Hepatocyte (in vitro differentiated cells): ENCODE results near the gene SLC12A8.

ENCODE experiments used
- EZH2 ChIP-seq: fragments of 200-600 bp; sonication (generic); IDR thresholded peaks from 2 replicates; pipeline ENCODE4 v1.6.1; 2016; ENCODE audit warnings: antibody characterized with exemption, mild to moderate bottlenecking, borderline replicate concordance
- EZH2phosphoT487 ChIP-seq: fragments of 200-600 bp; sonication (generic); IDR thresholded peaks from one replicate; pipeline ENCODE4 v1.6.1; 2018; ENCODE audit warnings: antibody characterized with exemption, mild to moderate bottlenecking, low read depth, moderate library complexity; ENCODE audit not compliant: unreplicated experiment, severe bottlenecking
- TF ChIP-seq, protein P1 (sequence below): fragments of 200-600 bp; sonication (generic); IDR thresholded peaks from 2 replicates; pipeline ENCODE4 v1.5.1; 2016; ENCODE audit warnings: antibody characterized with exemption, mild to moderate bottlenecking; ENCODE audit not compliant: poor library complexity

DNA sequence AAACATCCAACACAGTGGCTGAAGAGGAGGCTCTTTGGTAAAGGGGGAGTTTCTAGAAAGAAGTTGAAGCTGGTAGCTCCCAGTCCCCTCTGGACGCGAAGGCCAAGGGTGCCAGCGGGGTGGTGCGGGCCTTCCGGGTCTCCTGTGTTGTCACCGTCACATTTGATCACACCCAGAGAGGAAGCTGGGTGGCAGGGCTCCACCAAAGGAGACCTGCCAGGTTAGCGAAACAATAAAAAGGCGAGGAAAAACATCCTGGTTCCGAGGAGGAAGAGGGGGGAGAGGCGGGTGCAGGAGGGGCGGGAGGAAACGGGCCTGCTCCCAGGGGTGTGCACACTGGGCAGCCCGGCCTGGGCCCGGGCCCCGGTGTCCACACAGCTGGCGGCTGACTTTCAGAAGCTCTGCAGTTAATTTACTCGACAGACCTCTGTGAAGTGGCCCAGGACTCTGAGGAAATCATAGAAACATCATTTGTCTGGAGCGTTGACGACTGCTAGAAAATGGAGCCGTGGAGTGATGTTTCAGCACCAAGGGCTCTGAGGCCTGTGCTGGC, 168.9 kb downstream of the SLC12A8 start:
- TF ChIP-seq, protein P1, sequence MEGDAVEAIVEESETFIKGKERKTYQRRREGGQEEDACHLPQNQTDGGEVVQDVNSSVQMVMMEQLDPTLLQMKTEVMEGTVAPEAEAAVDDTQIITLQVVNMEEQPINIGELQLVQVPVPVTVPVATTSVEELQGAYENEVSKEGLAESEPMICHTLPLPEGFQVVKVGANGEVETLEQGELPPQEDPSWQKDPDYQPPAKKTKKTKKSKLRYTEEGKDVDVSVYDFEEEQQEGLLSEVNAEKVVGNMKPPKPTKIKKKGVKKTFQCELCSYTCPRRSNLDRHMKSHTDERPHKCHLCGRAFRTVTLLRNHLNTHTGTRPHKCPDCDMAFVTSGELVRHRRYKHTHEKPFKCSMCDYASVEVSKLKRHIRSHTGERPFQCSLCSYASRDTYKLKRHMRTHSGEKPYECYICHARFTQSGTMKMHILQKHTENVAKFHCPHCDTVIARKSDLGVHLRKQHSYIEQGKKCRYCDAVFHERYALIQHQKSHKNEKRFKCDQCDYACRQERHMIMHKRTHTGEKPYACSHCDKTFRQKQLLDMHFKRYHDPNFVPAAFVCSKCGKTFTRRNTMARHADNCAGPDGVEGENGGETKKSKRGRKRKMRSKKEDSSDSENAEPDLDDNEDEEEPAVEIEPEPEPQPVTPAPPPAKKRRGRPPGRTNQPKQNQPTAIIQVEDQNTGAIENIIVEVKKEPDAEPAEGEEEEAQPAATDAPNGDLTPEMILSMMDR = no peak
- TF ChIP-seq EZH2phosphoT487 (no peak), EZH2 (no peak)
